NCI-H2196 (cell line): Measurements from ENCODE around the gene FLAD1.

Source experiments
- DNase-seq: peaks from one replicate; lab custom pipeline; 2025; ENCODE audit not compliant: unreplicated experiment; lab: John Stamatoyannopoulos, UW

Gene FLAD1

GRCh38 chr1:155034318-155035208, 51.4 kb downstream of the FLAD1 start:
- no peak for DNase-seq

GRCh38 chr1:155035936-155036335, 52.8 kb downstream of the FLAD1 start:
- no peak for DNase-seq

- DNase-seq, result no peak
These were observed 53.9 kb downstream of the FLAD1 start for GRCh38 chr1:155037043-155037442.

GRCh38 chr1:155037851-155038441, 54.8 kb downstream of the FLAD1 start:
- no peak for DNase-seq

GRCh38 chr1:155038602-155039307, 55.6 kb downstream of the FLAD1 start:
- no peak for DNase-seq

- no peak for DNase-seq
These were observed 56.1 kb downstream of the FLAD1 start for GRCh38 chr1:155039308-155039669.

- no peak for DNase-seq
These were observed 57.4 kb downstream of the FLAD1 start for GRCh38 chr1:155040358-155041093.
